Stimulated activated CD4-positive, alpha-beta T cell treated with anti-CD3 and anti-CD28 coated beads, Interleukin-1b, Interleukin-23, amount 100 ng/mL, for 1 hour (primary cell): ENCODE measurements around the gene KRTAP20-3.

Experiments used
- DNase-seq, 2 donors: peaks; one replicate each; pipeline ENCODE4 v3.0.0-alpha.2; 2020; ENCODE audit warnings: low read depth in 2 of 2

Gene KRTAP20-3

GRCh38 chr21:30642564-30642963, at the start of gene KRTAP20-3:
KRTAP20-3 (plus strand) TSS chr21:30642864.
- no peak for DNase-seq

DNA sequence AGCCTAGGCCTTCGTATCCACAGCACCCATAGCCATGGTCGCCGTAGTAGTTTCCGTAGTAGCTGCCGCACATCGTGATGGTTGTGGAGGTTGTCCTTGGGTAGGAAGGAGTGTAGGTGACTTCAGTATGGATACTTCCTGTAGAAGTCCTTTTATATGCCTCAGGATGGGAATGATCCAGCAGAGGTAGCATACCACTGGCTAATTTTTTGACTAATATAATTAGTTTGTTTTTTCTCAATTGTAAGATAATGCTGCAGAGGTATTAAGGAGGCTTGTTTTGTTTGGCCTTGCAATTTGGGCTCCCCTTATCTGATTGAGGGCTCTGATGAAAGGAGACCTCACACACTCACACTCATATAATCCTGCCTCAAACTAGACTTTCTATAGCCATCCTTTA, 43.9 kb upstream of the KRTAP20-3 start, which contains the start of gene KRTAP6-2:
Gene KRTAP6-2 (minus strand): TSS at position 101 of the 400 bp plus-strand sequence. CDS start 28 bp downstream, at position 73.
- DNase-seq: no peak

- DNase-seq: no peak
Measured at GRCh38 chr21:30600787-30601186, 41.9 kb upstream of the KRTAP20-3 start, which contains the start of gene KRTAP22-1. KRTAP22-1 (plus strand) TSS chr21:30601087.

DNA sequence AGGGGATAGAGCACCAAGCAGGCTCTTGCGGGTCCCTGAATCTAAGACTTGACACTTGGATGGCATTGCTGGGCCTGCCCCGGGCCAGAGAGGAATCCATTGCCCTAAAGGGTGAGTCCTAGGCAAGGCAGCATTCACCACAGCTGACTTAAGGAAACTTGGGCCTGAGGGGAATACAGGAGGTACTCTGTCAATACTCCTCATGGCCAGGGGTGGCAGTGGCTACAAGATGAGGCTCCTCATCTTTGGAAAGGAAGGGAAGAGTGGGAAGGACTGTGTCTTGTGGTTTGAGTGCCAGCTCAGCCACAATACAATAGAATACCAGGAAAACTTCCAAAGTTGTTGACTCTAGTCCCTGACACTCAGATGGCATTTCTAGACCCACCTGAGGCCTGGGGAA, 36.7 kb upstream of the KRTAP20-3 start:
- DNase-seq: no peak

GRCh38 chr21:30612132-30612531, 30.5 kb upstream of the KRTAP20-3 start:
- no peak for DNase-seq

- DNase-seq: no peak
Measured at GRCh38 chr21:30613836-30614235, 28.8 kb upstream of the KRTAP20-3 start, which contains the start of gene KRTAP6-1. KRTAP6-1 (minus strand) TSS chr21:30613930; CDS start chr21:30613904, 26 bp downstream.

DNA sequence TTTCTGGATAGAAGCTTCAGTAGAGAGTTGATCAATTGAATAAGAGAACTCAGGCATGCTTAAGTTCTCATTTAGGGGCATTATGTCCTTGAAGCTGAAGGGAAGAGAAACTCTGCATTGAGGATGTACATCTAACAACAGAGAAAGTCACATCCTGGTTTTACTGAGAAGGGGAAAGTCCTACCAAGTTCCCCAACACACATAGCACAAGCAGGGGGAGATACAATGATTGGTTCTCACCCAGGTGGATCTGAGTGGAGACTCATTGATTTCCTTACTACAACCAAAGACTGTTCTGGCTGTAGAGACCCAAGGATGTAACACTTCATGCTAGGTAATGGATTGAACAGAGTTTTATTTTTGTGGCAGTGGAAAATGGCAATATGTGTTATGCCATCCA, 27.5 kb upstream of the KRTAP20-3 start:
- DNase-seq: no peak

- DNase-seq: no peak
Measured at GRCh38 chr21:30616125-30616524, 26.5 kb upstream of the KRTAP20-3 start, which contains the start of gene KRTAP20-1. KRTAP20-1 (plus strand) TSS chr21:30616425; CDS start chr21:30616455, 30 bp downstream.

DNA sequence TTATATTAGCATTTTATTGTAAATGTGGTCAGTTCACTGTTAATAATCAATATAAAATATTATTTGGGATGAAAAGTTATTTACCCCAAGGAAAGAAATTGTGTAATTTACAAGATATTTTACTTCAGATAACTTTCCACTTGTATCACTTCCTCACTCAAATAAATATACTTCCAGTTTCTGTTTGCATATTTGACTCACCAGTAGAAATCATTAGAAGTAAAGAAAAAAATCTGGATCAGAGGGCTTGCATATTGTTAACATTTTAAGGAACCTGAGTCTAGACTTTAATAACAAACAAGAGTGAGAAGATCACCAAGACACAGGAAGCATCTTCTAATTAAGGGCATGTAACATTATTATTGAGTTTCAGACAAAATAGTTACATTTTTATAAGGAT, 22.6 kb upstream of the KRTAP20-3 start:
- DNase-seq: no peak

- DNase-seq: no peak
Measured at GRCh38 chr21:30620522-30620921, 22.1 kb upstream of the KRTAP20-3 start, which contains the start of gene KRTAP20-4. KRTAP20-4 (plus strand) TSS chr21:30620627.

DNA sequence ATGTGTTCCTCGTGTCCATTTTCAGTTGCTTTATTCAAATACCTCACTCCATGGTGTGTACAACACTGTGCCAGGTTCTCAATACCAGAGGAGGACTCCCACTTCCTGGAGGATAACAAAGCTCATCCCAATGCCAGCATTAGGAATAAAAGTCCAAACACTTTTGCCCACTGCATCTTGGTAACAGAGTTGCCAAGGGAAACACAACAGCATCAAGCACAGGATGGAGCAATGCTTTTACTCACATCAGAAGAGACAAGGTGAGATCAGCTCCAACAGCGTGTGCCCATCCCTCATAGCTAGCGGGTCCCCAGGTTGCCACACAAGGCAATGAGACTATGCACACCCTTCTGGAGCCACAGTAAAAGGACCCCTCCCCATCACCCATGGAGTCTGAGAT, 19.3 kb upstream of the KRTAP20-3 start:
- no peak for DNase-seq

DNA sequence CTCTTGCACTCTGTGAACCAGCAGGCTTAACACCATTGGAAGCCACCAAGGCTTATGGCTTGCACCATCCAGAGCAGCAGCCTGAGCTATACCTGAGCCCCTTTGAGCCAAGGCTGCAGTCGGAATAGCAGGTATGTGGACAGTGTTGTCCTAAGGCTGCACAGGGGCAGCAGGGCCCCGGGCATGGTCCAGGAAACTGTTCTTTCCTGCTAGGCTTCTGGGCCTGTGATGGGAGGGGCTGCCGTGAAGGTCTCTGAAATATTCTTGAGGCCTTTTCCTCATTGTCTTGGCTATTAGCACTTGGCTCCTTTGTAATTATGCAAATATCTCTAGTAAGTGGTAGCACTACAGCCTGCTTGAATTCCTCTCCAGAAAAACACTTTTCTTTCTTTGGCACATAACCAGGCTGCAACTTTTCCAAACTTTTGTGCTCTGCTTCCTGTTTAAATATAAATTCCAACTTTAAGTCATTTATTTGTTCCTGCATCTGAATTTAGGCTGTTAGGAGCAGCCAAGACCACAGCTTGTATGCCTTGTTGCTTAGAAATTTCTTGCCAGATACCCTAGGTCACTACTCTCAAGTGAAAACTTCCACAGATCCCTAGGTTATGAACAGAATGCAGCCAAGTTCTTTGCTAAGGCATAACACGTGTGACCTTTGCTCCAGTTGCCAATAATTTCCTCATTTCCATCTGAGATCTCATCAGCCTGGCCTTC, 17.1 kb upstream of the KRTAP20-3 start:
- DNase-seq: no peak

- no peak for DNase-seq
Measured at GRCh38 chr21:30628109-30628508, 14.6 kb upstream of the KRTAP20-3 start.

GRCh38 chr21:30629200-30629599, 13.5 kb upstream of the KRTAP20-3 start:
- DNase-seq: no peak

- no peak for DNase-seq
Measured at GRCh38 chr21:30634906-30635305, 7.8 kb upstream of the KRTAP20-3 start, which contains the start of gene KRTAP20-2. KRTAP20-2 (plus strand) TSS chr21:30635206; CDS start chr21:30635264, 58 bp downstream.

DNA sequence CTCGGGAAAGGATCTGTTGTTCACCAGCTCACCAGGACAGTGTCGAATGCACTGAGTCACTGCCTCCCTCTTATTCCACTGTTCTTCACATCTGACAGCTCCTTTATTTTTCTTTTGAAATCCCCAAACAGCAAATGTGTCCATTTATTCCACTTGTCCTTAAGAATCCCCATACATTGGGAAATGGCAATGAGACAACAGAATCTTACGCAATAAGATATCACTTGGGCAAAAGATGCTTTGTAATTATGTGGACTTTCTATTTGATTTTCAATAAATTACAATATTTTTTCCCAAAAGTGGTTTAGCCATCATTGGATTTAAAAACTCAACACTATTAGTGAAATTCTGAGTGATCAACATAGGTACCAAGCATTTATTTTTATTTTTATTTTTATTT, 4.0 kb upstream of the KRTAP20-3 start:
- DNase-seq: no peak

DNA sequence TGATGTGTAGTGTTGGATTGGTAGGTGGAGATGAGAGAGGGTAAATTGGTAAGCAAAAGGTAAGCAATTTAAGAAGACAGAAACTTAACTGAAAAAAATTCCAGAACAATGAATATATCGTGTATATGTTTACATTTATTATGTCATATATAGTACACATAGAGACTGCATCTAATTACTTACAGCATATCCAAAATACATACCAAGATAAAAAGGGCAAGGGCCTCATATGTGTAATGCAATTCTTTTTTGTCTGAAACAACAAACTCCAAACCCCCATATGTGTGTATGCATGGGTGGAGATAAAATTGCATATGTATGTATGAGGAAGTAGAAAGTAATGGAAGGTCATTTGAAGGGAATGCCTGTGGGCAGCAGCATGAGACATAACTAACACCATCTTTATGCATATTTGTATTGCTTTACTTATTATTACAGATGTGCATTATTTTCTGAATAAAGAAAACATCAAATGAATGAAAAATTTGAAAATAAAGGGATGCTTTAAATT, 4.3 kb downstream of the KRTAP20-3 start:
- DNase-seq: no peak

- DNase-seq: no peak
Measured at GRCh38 chr21:30652891-30653290, 10.2 kb downstream of the KRTAP20-3 start.

DNA sequence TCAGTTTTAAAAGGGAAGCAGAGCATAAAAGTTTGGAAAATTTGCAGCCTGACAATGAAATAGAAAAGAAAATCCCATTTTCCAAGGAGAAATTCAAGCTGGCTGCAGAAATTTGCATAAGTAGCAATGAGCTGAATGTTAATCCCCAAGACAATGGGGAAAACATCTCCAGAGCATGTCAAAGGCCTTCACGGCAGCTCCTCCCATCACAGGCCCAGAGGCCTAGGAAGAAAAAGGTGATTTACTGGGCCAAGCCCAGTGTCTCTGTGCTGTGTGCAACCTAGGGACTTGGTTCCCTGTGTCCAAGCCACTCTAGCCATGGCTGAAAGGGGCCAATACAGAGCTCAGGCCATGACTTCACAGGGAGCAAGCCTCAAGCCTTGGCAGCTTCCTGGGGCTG, 26.1 kb downstream of the KRTAP20-3 start:
- DNase-seq: no peak

- DNase-seq: no peak
Measured at GRCh38 chr21:30672985-30673650, 30.5 kb downstream of the KRTAP20-3 start.

- no peak for DNase-seq
Measured at GRCh38 chr21:30674312-30674711, 31.6 kb downstream of the KRTAP20-3 start.

DNA sequence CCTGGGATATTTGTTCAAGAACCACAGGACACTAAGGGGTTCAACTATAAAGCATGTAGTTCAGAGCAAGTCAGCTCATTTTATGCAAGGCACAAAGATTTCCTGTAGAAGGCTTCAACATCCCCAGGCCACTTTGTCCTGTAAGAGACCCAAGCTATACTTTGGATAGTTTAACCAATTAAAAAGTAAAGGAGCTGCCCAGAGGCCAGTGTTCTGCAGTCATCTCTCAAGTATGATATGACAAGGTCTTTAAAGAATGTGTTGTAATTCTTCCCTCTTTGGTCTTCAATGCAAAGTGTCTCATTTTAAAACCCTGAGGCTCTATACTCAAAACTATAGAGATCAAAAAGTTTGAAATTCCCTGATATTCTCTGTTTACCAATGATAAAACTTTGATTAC, 34.1 kb downstream of the KRTAP20-3 start:
- no peak for DNase-seq

GRCh38 chr21:30680586-30680985, 37.9 kb downstream of the KRTAP20-3 start:
- DNase-seq: no peak
